ENCODE measurements around the gene WDHD1.

The WDHD1 gene

GRCh38 chr14:55062517-55063351 is 35.8 kb upstream of the WDHD1 start:
- peaks cover 3 to 14% of the 10 kb centered on the region in 2 donors for H3K36me3 ChIP-seq (ENCODE audit: control insufficient read depth in 2 of 2, insufficient read depth in 2 of 2, low read length in 2 of 2)
- H3K27me3 ChIP-seq (ENCODE audit: control insufficient read depth in 1 of 2, insufficient read depth in 2 of 2, low read length in 2 of 2): no peaks in the 10 kb centered on the region
- peaks cover 8% of the 10 kb centered on the region for H3K4me1 ChIP-seq (ENCODE audit: control insufficient read depth, insufficient read depth, low read length)
- no peak overlapping the region for H3K27ac ChIP-seq (ENCODE audit: low read length)
- no peaks in the 10 kb centered on the region for H3K9me3 ChIP-seq (ENCODE audit: control insufficient read depth in 2 of 2, low read length in 2 of 2)
- H3K4me3 ChIP-seq (ENCODE audit: low read length in 2 of 2): no peak overlapping the region
- H3K9ac ChIP-seq (ENCODE audit: low read length in 2 of 2): no peak overlapping the region

- Histone ChIP-seq H3K4me3 (ENCODE audit: low read length in 2 of 2) (no peak overlapping the region), H3K36me3 (ENCODE audit: control insufficient read depth in 2 of 2, insufficient read depth in 2 of 2, low read length in 2 of 2) (peaks cover 2 to 12% of the 10 kb centered on the region in 2 donors), H3K9me3 (ENCODE audit: control insufficient read depth in 2 of 2, low read length in 2 of 2) (no peaks in the 10 kb centered on the region), H3K9ac (ENCODE audit: low read length in 2 of 2) (no peak overlapping the region), H3K27ac (ENCODE audit: low read length) (no peak overlapping the region), H3K27me3 (ENCODE audit: control insufficient read depth in 1 of 2, insufficient read depth in 2 of 2, low read length in 2 of 2) (no peaks in the 10 kb centered on the region), H3K4me1 (ENCODE audit: control insufficient read depth, insufficient read depth, low read length) (peaks cover 8% of the 10 kb centered on the region)
These were observed 32.4 kb upstream of the WDHD1 start for GRCh38 chr14:55059333-55059732.

GRCh38 chr14:55057919-55058318 is 31.0 kb upstream of the WDHD1 start:
- Histone ChIP-seq H3K36me3 (ENCODE audit: control insufficient read depth in 2 of 2, insufficient read depth in 2 of 2, low read length in 2 of 2) (peaks cover 2 to 5% of the 10 kb centered on the region in 2 donors), H3K4me3 (ENCODE audit: low read length in 2 of 2) (no peak overlapping the region), H3K9ac (ENCODE audit: low read length in 2 of 2) (no peak overlapping the region), H3K9me3 (ENCODE audit: control insufficient read depth in 2 of 2, low read length in 2 of 2) (no peaks in the 10 kb centered on the region), H3K27me3 (ENCODE audit: control insufficient read depth in 1 of 2, insufficient read depth in 2 of 2, low read length in 2 of 2) (no peaks in the 10 kb centered on the region), H3K4me1 (ENCODE audit: control insufficient read depth, insufficient read depth, low read length) (peaks cover 12% of the 10 kb centered on the region), H3K27ac (ENCODE audit: low read length) (no peak overlapping the region)

GRCh38 chr14:55054098-55054497 is 27.2 kb upstream of the WDHD1 start:
- Histone ChIP-seq H3K4me1 (ENCODE audit: control insufficient read depth, insufficient read depth, low read length) (peaks cover 16% of the 10 kb centered on the region), H3K9ac (ENCODE audit: low read length in 2 of 2) (no peak overlapping the region), H3K36me3 (ENCODE audit: control insufficient read depth in 2 of 2, insufficient read depth in 2 of 2, low read length in 2 of 2) (peaks cover 0 to 2% of the 10 kb centered on the region in 2 donors), H3K27ac (ENCODE audit: low read length) (no peak overlapping the region), H3K27me3 (ENCODE audit: control insufficient read depth in 1 of 2, insufficient read depth in 2 of 2, low read length in 2 of 2) (no peaks in the 10 kb centered on the region), H3K9me3 (ENCODE audit: control insufficient read depth in 2 of 2, low read length in 2 of 2) (no peaks in the 10 kb centered on the region), H3K4me3 (ENCODE audit: low read length in 2 of 2) (no peak overlapping the region)

GRCh38 chr14:55053500-55053899 is 26.6 kb upstream of the WDHD1 start:
- no peak overlapping the region for H3K27ac ChIP-seq (ENCODE audit: low read length)
- no peaks in the 10 kb centered on the region for H3K9me3 ChIP-seq (ENCODE audit: control insufficient read depth in 2 of 2, low read length in 2 of 2)
- no peak overlapping the region for H3K9ac ChIP-seq (ENCODE audit: low read length in 2 of 2)
- H3K36me3 ChIP-seq (ENCODE audit: control insufficient read depth in 2 of 2, insufficient read depth in 2 of 2, low read length in 2 of 2): peaks cover 0 to 2% of the 10 kb centered on the region in 2 donors
- no peaks in the 10 kb centered on the region for H3K27me3 ChIP-seq (ENCODE audit: control insufficient read depth in 1 of 2, insufficient read depth in 2 of 2, low read length in 2 of 2)
- H3K4me1 ChIP-seq (ENCODE audit: control insufficient read depth, insufficient read depth, low read length): peaks cover 16% of the 10 kb centered on the region
- peak overlapping the region in 1 of 2 donors; percentile 96 for H3K4me3 ChIP-seq (ENCODE audit: low read length in 2 of 2)

GRCh38 chr14:55053018-55053417 is 26.1 kb upstream of the WDHD1 start:
- Histone ChIP-seq H3K36me3 (ENCODE audit: control insufficient read depth in 2 of 2, insufficient read depth in 2 of 2, low read length in 2 of 2) (peaks cover 0 to 2% of the 10 kb centered on the region in 2 donors), H3K4me1 (ENCODE audit: control insufficient read depth, insufficient read depth, low read length) (peaks cover 16% of the 10 kb centered on the region), H3K27ac (ENCODE audit: low read length) (peak overlapping the region; percentile 100), H3K27me3 (ENCODE audit: control insufficient read depth in 1 of 2, insufficient read depth in 2 of 2, low read length in 2 of 2) (no peaks in the 10 kb centered on the region), H3K9me3 (ENCODE audit: control insufficient read depth in 2 of 2, low read length in 2 of 2) (no peaks in the 10 kb centered on the region), H3K9ac (ENCODE audit: low read length in 2 of 2) (peak overlapping the region; percentile 100), H3K4me3 (ENCODE audit: low read length in 2 of 2) (peak overlapping the region; percentile 87 to 96)

GRCh38 chr14:55052269-55052930 is 25.5 kb upstream of the WDHD1 start:
- Histone ChIP-seq H3K27ac (ENCODE audit: low read length) (peak overlapping the region; percentile 100), H3K4me1 (ENCODE audit: control insufficient read depth, insufficient read depth, low read length) (peaks cover 16% of the 10 kb centered on the region)

GRCh38 chr14:55051423-55052268 is 24.7 kb upstream of the WDHD1 start, which contains the start of gene MAPK1IP1L:
Gene MAPK1IP1L, plus strand, starts transcription at chr14:55051647. Its CDS starts 10,037 bp downstream, at chr14:55061684.
- Histone ChIP-seq H3K9ac (ENCODE audit: low read length in 2 of 2) (peak within 1 kb of the TSS; percentile 100), H3K27me3 (ENCODE audit: control insufficient read depth in 1 of 2, insufficient read depth in 2 of 2, low read length in 2 of 2) (no peaks in the 10 kb centered on the region), H3K27ac (ENCODE audit: low read length) (peak within 1 kb of the TSS; percentile 100), H3K4me1 (ENCODE audit: control insufficient read depth, insufficient read depth, low read length) (peaks cover 16% of the 10 kb centered on the region), H3K9me3 (ENCODE audit: control insufficient read depth in 2 of 2, low read length in 2 of 2) (no peaks in the 10 kb centered on the region), H3K4me3 (ENCODE audit: low read length in 2 of 2) (peak within 1 kb of the TSS; percentile 88 to 96), H3K36me3 (ENCODE audit: control insufficient read depth in 2 of 2, insufficient read depth in 2 of 2, low read length in 2 of 2) (peaks cover 0 to 2% of the 10 kb centered on the region in 2 donors)

More at GRCh38 chr14:55052269-55052930, 25.5 kb upstream of the WDHD1 start:
- Histone ChIP-seq H3K36me3 (ENCODE audit: control insufficient read depth in 2 of 2, insufficient read depth in 2 of 2, low read length in 2 of 2) (peaks cover 0 to 2% of the 10 kb centered on the region in 2 donors), H3K4me3 (ENCODE audit: low read length in 2 of 2) (peak overlapping the region; percentile 87 to 96), H3K9me3 (ENCODE audit: control insufficient read depth in 2 of 2, low read length in 2 of 2) (no peaks in the 10 kb centered on the region), H3K9ac (ENCODE audit: low read length in 2 of 2) (peak overlapping the region; percentile 100), H3K27me3 (ENCODE audit: control insufficient read depth in 1 of 2, insufficient read depth in 2 of 2, low read length in 2 of 2) (no peaks in the 10 kb centered on the region)

- Histone ChIP-seq H3K27me3 (ENCODE audit: control insufficient read depth in 1 of 2, insufficient read depth in 2 of 2, low read length in 2 of 2) (no peaks in the 10 kb centered on the region), H3K9ac (ENCODE audit: low read length in 2 of 2) (peak overlapping the region; percentile 92 to 100), H3K36me3 (ENCODE audit: control insufficient read depth in 2 of 2, insufficient read depth in 2 of 2, low read length in 2 of 2) (peaks cover 0 to 2% of the 10 kb centered on the region in 2 donors), H3K9me3 (ENCODE audit: control insufficient read depth in 2 of 2, low read length in 2 of 2) (no peaks in the 10 kb centered on the region), H3K4me3 (ENCODE audit: low read length in 2 of 2) (peak overlapping the region; percentile 88 to 96), H3K4me1 (ENCODE audit: control insufficient read depth, insufficient read depth, low read length) (peaks cover 16% of the 10 kb centered on the region), H3K27ac (ENCODE audit: low read length) (peak overlapping the region; percentile 100)
These were observed 24.2 kb upstream of the WDHD1 start for GRCh38 chr14:55051165-55051422.

GRCh38 chr14:55048900-55049436 is 22.1 kb upstream of the WDHD1 start:
- H3K9me3 ChIP-seq (ENCODE audit: control insufficient read depth in 2 of 2, low read length in 2 of 2): no peaks in the 10 kb centered on the region
- no peak overlapping the region for H3K4me3 ChIP-seq (ENCODE audit: low read length in 2 of 2)
- peaks cover 16% of the 10 kb centered on the region for H3K4me1 ChIP-seq (ENCODE audit: control insufficient read depth, insufficient read depth, low read length)
- no peak overlapping the region for H3K9ac ChIP-seq (ENCODE audit: low read length in 2 of 2)
- H3K27me3 ChIP-seq (ENCODE audit: control insufficient read depth in 1 of 2, insufficient read depth in 2 of 2, low read length in 2 of 2): no peaks in the 10 kb centered on the region
- H3K36me3 ChIP-seq (ENCODE audit: control insufficient read depth in 2 of 2, insufficient read depth in 2 of 2, low read length in 2 of 2): no peaks in the 10 kb centered on the region
- no peak overlapping the region for H3K27ac ChIP-seq (ENCODE audit: low read length)
